Measurements from ENCODE around the gene TASP1.

- TF ChIP-seq POLR2A (IDR thresholded peaks at IDR 0.05; ENCODE audit: low read length) (no peak), GATA1 (IDR thresholded peaks at IDR 0.05; ENCODE audit: low read depth, low read length) (no peak)
These were observed 210.0 kb downstream of the TASP1 start for GRCh38 chr20:13428684-13429083.

Measured in erythroblast (primary cell).